ENCODE data around the gene SLC39A5. TPM values are rescaled to one million over a fixed set of nuclear protein-coding genes. Genes with fewer than 3 reads are reported as not detected.
A peak's percentile ranks its signal among the peaks of the same experiment; 100 is the strongest.

SLC39A5 gene
- total and polyA plus RNA-seq, 2 of the 8 experiments (the other 6 are each of a cell fraction or from before 2014, with no cell fraction given), result 0.27 TPM; not detected in 1

DNA sequence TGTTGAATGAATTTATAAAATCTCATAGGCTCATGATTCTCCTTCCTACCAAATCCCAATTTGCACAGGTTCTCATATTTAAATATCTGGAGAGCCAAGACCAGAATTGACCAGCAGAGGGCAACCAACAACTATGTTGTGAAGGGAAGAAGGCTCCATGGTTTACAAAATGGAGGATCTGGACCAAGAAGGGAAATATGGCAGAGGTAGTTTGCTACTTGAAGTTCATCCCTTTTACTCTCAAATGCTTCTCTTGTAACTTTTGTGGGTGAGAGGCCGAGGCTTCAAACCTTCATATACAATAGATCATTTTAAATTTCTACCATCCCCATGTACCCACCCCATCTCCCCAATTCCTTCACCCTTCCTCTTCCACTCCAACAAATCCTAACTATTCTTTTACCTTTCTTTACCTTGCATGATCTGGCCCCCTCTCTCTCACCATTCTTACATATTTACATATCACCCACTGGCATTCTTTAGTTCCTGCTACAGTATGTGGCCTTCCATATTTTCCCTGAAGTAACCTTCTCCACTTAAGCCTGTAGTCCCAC is 36.7 kb upstream of the SLC39A5 start:
- Histone ChIP-seq H3K4me2 (ENCODE audit: insufficient read depth in 1 of 2, low read depth in 2 of 2, low read length in 2 of 2) (no peak overlapping the region), H3K23ac (ENCODE audit: insufficient read length) (no peak overlapping the region), H2AK5ac (ENCODE audit: low read depth, low read length) (no peak overlapping the region), H2BK12ac (ENCODE audit: low read depth, low read length) (no peak overlapping the region), H3K14ac (ENCODE audit: insufficient read length) (no peak overlapping the region), H2AFZ (ENCODE audit: low read length) (peak overlapping the region; percentile 7; the same call in 1 of the 2 replicates), H3K9me3 (ENCODE audit: insufficient read depth in 2 of 2, low read depth in 1 of 2, low read length in 1 of 2) (no peaks in the 10 kb centered on the region), H4K20me1 (replicated peaks in 1 of 2; ENCODE audit: control insufficient read depth in 1 of 2, insufficient read depth in 2 of 2, low read length in 2 of 2) (no peaks in the 10 kb centered on the region), H3K4me3 (ENCODE audit: extremely low read depth in 1 of 4, insufficient read depth in 2 of 4, low read depth in 3 of 4, low read length in 4 of 4) (no peak overlapping the region), H3K79me1 (ENCODE audit: low read depth, low read length) (0 out of 2 replicates have a peak, but pooled peaks cover 1% of the 10 kb centered on the region), H2BK120ac (replicated peaks; ENCODE audit: low read depth, low read length) (no peak overlapping the region), H3K4ac (replicated peaks; ENCODE audit: insufficient read length, low read depth, low read length) (no peak overlapping the region), H2BK5ac (ENCODE audit: low read depth, low read length) (no peak overlapping the region), H3K27ac (ENCODE audit: low read depth, low read length) (no peak overlapping the region), H4K5ac (ENCODE audit: insufficient read length, low read depth, low read length) (no peak overlapping the region), H3K23me2 (ENCODE audit: low read depth, low read length) (peaks cover 11% of the 10 kb centered on the region), H3K36me3 (ENCODE audit: control insufficient read depth in 2 of 4, insufficient read depth in 4 of 4, low read length in 3 of 4) (no peaks in the 10 kb centered on the region), H2BK20ac (ENCODE audit: low read length) (no peak overlapping the region), H3K18ac (ENCODE audit: extremely low read depth, low read length) (no peak overlapping the region), H3K9ac (replicated peaks in 1 of 4; ENCODE audit: extremely low read depth in 1 of 4, low read depth in 3 of 4, low read length in 3 of 4) (no peak overlapping the region), H4K8ac (ENCODE audit: extremely low read depth, insufficient read depth, low read length) (no peak overlapping the region), H3K4me1 (replicated peaks in 1 of 4; ENCODE audit: control insufficient read depth in 3 of 4, insufficient read depth in 4 of 4, low read length in 3 of 4) (peaks cover 0 to under 1% (median 0%) of the 10 kb centered on the region in 4 experiments; a peak in 2 of 7 replicates), H3K27me3 (replicated peaks in 1 of 4; ENCODE audit: control insufficient read depth in 3 of 4, extremely low read depth in 1 of 4, insufficient read depth in 3 of 4, low read length in 3 of 4) (no peaks in the 10 kb centered on the region), H3K79me2 (ENCODE audit: control insufficient read depth in 1 of 2, insufficient read depth in 2 of 2, low read length in 2 of 2) (peaks cover 3 to 8% of the 10 kb centered on the region in 2 experiments; a peak in 3 of 4 replicates), H3K56ac (replicated peaks; ENCODE audit: insufficient read length, low read depth, low read length) (no peak overlapping the region), H2BK15ac (ENCODE audit: low read length) (no peak overlapping the region), H4K91ac (replicated peaks; ENCODE audit: insufficient read length, low read length) (peak overlapping the region; percentile 47)
- CTCF ChIA-PET (ENCODE audit: partially characterized antibody), result interaction anchor here (0.6 to 6.9 kb wide), 14 partner anchors 11 to 466 kb away, joined by 3 to 111 read pairs (median 6); partner anchors contain the start of genes ANKRD52 and RNF41
- peak in 1 of 2 experiments; percentile 73 for DNase-seq (ENCODE audit: low read depth in 1 of 2, low spot score in 2 of 2)
- POLR2A ChIA-PET (ENCODE audit: partially characterized antibody), result interaction anchor here (1.4 to 17.4 kb wide), 2 partner anchors 26 to 73 kb away, joined by 5 to 203 read pairs; partner anchors contain the start of genes COQ10A and RNF41
- WGBS, 2 experiments (ENCODE audit: extremely low coverage in 1 of 2, insufficient coverage in 1 of 2, insufficient read length in 1 of 2, insufficient replicate concordance in 2 of 2, low coverage in 1 of 2, low lambda C conversion rate in 2 of 2, missing lambda C conversion rate in 1 of 2), result 42% methylated on average over 1 of the region's 1 CpG; no CpG with 5 or more reads in 1 of the 2 experiments
- peak; percentile 77 for FAIRE-seq
- TF ChIP-seq TBP (IDR thresholded peaks at IDR 0.05; ENCODE audit: low read depth, low read length) (peak; percentile 47; the same call in 1 of the 2 replicates), TEAD4 (IDR thresholded peaks at IDR 0.05; ENCODE audit: low read depth, low read length) (no peak), YY1 (IDR thresholded peaks at IDR 0.05; ENCODE audit: low read depth, low read length) (peak; percentile 95), SP1 (IDR thresholded peaks at IDR 0.05; ENCODE audit: low read depth, low read length) (0 out of 2 replicates have a peak, but pooled peaks have one; percentile 20), POLR2A (IDR thresholded peaks at IDR 0.05; ENCODE audit: control extremely low read depth in 1 of 2, low read depth in 2 of 2, low read length in 2 of 2) (0 out of 3 replicates have a peak, but pooled peaks of 1 of the 2 experiments have one; percentile 39), BACH1 (IDR thresholded peaks at IDR 0.05; ENCODE audit: low read length) (no peak), RAD21 (IDR thresholded peaks at IDR 0.05 in 1 of 2, conservative IDR thresholded peaks at IDR 0.05 in 1 of 2; ENCODE audit: low read depth in 2 of 2, low read length in 2 of 2) (peak; percentile 83 to 87), CHD1 (IDR thresholded peaks at IDR 0.05; ENCODE audit: low read depth, low read length) (no peak), TAF1 (IDR thresholded peaks at IDR 0.05; ENCODE audit: low read depth, low read length) (peak; percentile 59)
- TF ChIP-seq, protein P1, sequence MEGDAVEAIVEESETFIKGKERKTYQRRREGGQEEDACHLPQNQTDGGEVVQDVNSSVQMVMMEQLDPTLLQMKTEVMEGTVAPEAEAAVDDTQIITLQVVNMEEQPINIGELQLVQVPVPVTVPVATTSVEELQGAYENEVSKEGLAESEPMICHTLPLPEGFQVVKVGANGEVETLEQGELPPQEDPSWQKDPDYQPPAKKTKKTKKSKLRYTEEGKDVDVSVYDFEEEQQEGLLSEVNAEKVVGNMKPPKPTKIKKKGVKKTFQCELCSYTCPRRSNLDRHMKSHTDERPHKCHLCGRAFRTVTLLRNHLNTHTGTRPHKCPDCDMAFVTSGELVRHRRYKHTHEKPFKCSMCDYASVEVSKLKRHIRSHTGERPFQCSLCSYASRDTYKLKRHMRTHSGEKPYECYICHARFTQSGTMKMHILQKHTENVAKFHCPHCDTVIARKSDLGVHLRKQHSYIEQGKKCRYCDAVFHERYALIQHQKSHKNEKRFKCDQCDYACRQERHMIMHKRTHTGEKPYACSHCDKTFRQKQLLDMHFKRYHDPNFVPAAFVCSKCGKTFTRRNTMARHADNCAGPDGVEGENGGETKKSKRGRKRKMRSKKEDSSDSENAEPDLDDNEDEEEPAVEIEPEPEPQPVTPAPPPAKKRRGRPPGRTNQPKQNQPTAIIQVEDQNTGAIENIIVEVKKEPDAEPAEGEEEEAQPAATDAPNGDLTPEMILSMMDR (IDR thresholded peaks at IDR 0.05; ENCODE audit: control extremely low read depth in 1 of 3, insufficient read depth in 1 of 3, low read depth in 1 of 3, low read length in 3 of 3), result peak in 2 of 3 experiments; percentile 76 to 83; a peak in 3 of 4 replicates
